ENCODE data around the gene GDAP1L1. TPM values are rescaled to one million over a fixed set of nuclear protein-coding genes. Genes with fewer than 3 reads are reported as not detected.

GDAP1L1 gene
- total RNA-seq, 1 donor from 2014 or later, result 111 TPM

- Mint-ChIP-seq H3K4me1 (ENCODE audit: low read depth, unreplicated experiment) (no peaks in the 10 kb centered on the region), H3K27ac (ENCODE audit: unreplicated experiment) (no peak overlapping the region), H3K4me3 (ENCODE audit: unreplicated experiment) (no peak overlapping the region), H3K36me3 (ENCODE audit: unreplicated experiment) (peaks cover 17% of the 10 kb centered on the region), H3K9me3 (ENCODE audit: unreplicated experiment) (peaks cover 5% of the 10 kb centered on the region), H3K27me3 (ENCODE audit: unreplicated experiment) (peaks cover 4% of the 10 kb centered on the region)
- TF ChIP-seq CTCF (IDR thresholded peaks at IDR 0.05; ENCODE audit: partially characterized antibody, unreplicated experiment), result no peak
- no peak for DNase-seq
Measured at GRCh38 chr20:44264287-44264686, 17.2 kb downstream of the GDAP1L1 start.

- peaks cover 4% of the 10 kb centered on the region for H3K27me3 Mint-ChIP-seq (ENCODE audit: unreplicated experiment)
- H3K4me1 Mint-ChIP-seq (ENCODE audit: low read depth, unreplicated experiment), result no peaks in the 10 kb centered on the region
- no peak for DNase-seq
- H3K36me3 Mint-ChIP-seq (ENCODE audit: unreplicated experiment), result peaks cover 19% of the 10 kb centered on the region
- no peak overlapping the region for H3K27ac Mint-ChIP-seq (ENCODE audit: unreplicated experiment)
- peaks cover 7% of the 10 kb centered on the region for H3K9me3 Mint-ChIP-seq (ENCODE audit: unreplicated experiment)
- TF ChIP-seq CTCF (IDR thresholded peaks at IDR 0.05; ENCODE audit: partially characterized antibody, unreplicated experiment), result no peak
- no peak overlapping the region for H3K4me3 Mint-ChIP-seq (ENCODE audit: unreplicated experiment)
Measured at GRCh38 chr20:44268802-44269201, 21.7 kb downstream of the GDAP1L1 start.

- Mint-ChIP-seq H3K36me3 (ENCODE audit: unreplicated experiment) (peaks cover 15% of the 10 kb centered on the region), H3K4me1 (ENCODE audit: low read depth, unreplicated experiment) (no peaks in the 10 kb centered on the region), H3K27me3 (ENCODE audit: unreplicated experiment) (peaks cover 3% of the 10 kb centered on the region), H3K9me3 (ENCODE audit: unreplicated experiment) (peaks cover 3% of the 10 kb centered on the region), H3K4me3 (ENCODE audit: unreplicated experiment) (no peak overlapping the region), H3K27ac (ENCODE audit: unreplicated experiment) (no peak overlapping the region)
- TF ChIP-seq CTCF (IDR thresholded peaks at IDR 0.05; ENCODE audit: partially characterized antibody, unreplicated experiment), result peak; percentile 49
- DNase-seq, result peak; percentile 51
Measured at GRCh38 chr20:44271915-44272663, 25.0 kb downstream of the GDAP1L1 start.

GRCh38 chr20:44273231-44274215 lies 26.4 kb downstream of the GDAP1L1 start:
- no peak for TF ChIP-seq CTCF (IDR thresholded peaks at IDR 0.05; ENCODE audit: partially characterized antibody, unreplicated experiment)
- H3K4me3 Mint-ChIP-seq (ENCODE audit: unreplicated experiment), result no peak overlapping the region
- DNase-seq, result no peak
- H3K36me3 Mint-ChIP-seq (ENCODE audit: unreplicated experiment), result peaks cover 14% of the 10 kb centered on the region
- peaks cover 6% of the 10 kb centered on the region for H3K9me3 Mint-ChIP-seq (ENCODE audit: unreplicated experiment)
- H3K27ac Mint-ChIP-seq (ENCODE audit: unreplicated experiment), result no peak overlapping the region
- no peaks in the 10 kb centered on the region for H3K4me1 Mint-ChIP-seq (ENCODE audit: low read depth, unreplicated experiment)
- H3K27me3 Mint-ChIP-seq (ENCODE audit: unreplicated experiment), result peaks cover 3% of the 10 kb centered on the region

Data from glutamatergic neuron (in vitro differentiated cells).